Hematopoietic multipotent progenitor cell treated with erythropoietin and hydrocortisone succinate and interleukin-3 and kit ligand, for 6 days (in vitro differentiated cells): ENCODE measurements around the gene SMARCA4.
"Not testable (repeated sequence)": the region's sequence is repeated elsewhere in the genome, so short reads cannot be mapped to it uniquely, and the experiment has no call there.

ENCODE experiments used
- DNase-seq: peaks from one replicate; pipeline ENCODE4 v3.0.0-alpha.2; 2015

The SMARCA4 gene

DNA sequence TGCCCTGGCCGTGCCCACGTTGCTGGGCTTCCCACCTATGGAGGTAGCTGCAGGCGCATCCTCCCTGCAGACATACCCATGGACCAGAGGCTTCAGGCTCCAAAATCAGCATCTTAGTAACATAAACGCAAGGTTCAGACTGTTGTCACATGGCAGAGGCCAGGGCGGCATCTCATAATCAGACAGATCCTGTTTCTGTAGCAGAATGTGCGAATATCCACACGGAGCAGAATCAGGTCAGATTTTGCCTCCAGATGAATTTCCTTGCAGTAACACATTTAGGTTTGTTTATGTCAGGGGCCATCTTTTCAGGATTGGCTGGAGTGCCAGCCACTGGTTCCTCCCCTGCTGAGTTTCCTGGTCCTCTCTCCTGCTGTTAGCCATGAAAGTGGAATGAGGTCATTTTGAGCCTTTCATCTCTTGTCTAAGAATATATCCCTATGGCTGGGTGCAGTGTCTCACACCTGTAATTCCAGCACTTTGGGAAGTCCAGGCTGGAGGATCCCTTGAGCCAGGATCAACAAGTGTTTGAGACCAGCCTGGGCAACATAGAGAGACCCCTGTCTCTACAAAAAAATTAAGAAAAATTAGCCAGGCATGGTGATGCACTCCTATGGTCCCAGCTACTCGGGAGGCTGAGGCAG, 20.5 kb downstream of the SMARCA4 start:
- DNase-seq = no peak

DNA sequence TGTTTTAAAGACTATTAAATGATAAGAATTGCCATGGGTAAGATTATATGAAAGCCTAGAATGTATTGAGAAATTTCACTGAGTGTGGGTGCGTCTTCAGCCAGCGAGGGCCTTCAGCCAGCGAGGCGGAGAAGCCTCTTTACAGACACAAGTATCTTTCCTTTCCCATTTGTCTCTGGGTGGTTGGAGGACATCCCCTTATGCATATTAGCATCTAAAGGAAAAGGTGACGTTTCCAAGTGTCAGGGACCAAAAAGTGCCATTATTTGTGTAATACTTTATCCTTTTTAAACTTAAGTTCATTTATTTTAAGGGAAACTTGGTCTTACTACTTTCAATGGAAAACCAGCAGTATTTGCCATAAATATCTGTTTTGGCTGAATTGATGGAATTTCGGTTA, 22.2 kb downstream of the SMARCA4 start:
- no peak for DNase-seq

DNA sequence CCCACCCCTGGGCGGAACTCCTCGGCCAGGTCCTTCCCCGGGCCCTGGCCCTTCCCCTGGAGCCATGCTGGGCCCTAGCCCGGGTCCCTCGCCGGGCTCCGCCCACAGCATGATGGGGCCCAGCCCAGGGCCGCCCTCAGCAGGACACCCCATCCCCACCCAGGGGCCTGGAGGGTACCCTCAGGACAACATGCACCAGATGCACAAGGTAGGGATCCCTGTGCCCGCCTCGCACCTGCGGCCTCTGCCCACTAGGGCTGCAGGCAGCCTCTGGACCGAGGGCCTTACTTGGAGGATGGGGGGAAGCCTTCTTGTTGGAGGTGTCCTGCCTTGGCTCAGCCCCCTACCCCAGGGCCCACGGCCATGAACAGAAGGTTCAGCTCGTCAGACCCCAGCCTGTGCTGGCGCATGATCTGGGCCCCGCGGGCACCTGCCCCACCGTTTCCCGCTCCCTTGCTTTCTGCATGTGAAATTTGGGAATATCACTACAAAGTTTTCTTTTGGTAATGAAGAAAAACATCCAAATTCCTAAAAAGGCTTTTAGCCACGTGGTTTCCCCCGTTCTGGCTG, 23.4 kb downstream of the SMARCA4 start:
- no peak for DNase-seq

DNA sequence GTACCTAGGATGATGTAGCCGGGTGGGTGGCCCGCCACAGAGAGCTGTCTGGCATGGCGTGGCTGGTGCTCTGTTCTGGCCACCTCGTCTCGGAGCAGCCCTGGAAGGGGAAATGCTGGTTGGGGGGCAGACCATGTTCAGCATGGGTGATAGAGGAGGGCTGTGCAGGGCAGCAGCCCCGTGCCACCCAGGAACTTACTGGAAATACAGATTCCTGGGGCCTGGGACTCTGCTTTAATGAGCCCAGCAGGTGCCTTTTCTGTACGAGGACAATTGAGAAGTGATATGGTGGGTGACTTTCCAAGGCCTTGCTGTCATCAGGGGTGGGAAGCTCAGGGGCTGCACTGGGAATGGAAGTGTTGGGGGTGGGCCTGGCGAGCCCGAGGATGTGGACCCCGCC, 24.7 kb downstream of the SMARCA4 start:
- no peak for DNase-seq

DNA sequence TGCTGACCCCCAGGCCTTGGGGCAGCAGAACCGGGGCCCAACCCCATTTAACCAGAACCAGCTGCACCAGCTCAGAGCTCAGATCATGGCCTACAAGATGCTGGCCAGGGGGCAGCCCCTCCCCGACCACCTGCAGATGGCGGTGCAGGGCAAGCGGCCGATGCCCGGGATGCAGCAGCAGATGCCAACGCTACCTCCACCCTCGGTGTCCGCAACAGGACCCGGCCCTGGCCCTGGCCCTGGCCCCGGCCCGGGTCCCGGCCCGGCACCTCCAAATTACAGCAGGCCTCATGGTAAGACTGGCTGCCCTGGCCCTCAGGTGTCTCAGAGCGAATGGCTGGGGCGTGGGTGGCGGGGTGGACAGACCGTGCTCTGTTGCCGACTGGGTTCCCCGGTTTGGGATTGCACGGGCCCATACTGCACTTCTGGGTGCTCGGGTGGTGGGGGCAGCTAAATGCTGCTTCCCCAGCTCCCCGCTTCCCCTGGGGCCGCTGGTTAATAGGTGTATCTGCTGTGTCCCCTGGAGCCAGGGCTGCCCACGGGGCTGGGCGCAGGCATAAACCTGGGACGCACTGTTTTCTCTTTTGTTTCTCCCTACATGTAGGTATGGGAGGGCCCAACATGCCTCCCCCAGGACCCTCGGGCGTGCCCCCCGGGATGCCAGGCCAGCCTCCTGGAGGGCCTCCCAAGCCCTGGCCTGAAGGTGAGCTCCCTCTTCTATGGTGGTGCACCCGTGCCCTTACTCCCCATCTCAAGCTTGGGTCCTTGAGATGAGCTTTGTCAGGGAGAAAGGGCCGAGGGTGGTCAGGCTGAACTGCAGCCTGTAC, 25.7 kb downstream of the SMARCA4 start:
- no peak for DNase-seq

DNA sequence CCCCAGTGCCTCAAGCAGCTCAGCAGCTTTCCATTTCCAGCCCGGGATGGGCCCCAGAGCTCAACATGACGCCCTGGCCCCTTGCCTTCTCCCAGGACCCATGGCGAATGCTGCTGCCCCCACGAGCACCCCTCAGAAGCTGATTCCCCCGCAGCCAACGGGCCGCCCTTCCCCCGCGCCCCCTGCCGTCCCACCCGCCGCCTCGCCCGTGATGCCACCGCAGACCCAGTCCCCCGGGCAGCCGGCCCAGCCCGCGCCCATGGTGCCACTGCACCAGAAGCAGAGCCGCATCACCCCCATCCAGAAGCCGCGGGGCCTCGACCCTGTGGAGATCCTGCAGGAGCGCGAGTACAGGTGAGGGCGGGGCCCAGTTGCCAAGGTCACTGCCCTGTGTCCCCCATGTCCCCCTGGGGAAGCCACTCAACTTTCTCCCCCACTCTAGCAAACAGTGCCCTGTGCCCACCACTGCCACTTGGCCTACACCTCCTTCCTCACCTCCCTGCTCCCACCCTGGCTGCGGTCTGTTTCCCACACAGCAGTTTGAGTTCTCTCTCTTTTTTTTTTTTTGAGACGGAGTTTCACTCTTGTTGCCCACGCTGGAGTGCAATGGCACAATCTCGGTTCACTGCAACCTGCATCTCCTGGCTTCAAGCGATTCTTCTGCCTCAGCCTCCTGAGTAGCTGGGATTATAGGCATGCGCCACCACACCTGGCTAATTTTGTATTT, 26.9 kb downstream of the SMARCA4 start:
- DNase-seq = no peak

DNA sequence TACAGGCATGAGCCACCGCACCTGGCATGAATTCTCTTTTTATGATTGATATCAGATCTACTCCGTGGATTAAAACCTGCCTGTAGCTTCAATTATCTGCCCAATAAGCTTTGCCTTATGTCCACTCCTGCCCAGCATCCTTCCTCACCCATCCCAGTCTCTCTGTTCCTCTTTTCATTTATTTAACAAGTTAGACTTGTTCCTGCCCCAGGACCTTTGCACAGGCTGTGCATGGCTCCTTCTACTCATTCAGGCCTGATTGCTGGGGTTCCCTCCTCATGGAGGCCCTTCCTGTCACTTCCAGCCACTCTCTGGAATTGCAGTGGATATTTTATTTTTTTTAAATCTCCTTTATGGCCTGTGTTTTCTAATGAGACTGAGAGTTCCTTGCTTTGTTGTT, 27.6 kb downstream of the SMARCA4 start:
- DNase-seq = no peak

DNA sequence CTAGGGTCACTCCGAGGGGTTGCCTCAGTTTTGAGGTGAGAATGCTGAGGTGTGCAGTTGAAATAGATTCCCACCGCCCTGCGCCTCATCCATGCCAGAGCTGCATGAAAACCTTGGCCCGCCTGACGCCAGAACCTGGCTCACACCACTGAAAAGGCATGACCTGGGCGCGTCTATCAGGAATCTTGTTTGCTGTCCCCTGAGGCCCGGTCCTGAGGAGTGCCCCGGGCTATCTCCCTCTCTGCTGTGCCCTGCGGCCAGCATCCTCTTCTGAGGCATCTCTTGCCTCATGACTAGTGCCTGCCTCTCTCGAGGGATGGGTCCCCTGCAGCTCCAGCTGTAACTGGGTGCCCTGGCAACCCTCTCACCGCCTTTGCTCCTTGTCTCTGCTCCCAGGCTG, 28.1 kb downstream of the SMARCA4 start:
- no peak for DNase-seq

DNA sequence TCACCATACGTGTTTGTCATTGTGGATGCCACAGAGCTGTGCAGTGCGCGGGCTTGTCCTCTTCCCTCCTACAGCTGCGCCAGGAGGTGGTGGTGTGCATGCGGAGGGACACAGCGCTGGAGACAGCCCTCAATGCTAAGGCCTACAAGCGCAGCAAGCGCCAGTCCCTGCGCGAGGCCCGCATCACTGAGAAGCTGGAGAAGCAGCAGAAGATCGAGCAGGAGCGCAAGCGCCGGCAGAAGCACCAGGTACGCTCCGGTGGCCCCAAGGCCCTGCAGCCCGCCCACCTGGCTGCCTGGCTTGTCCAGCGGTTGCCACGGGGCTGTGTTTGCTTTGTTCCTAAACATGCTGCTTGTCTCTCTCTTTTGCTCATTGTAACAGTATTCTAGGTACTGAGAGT, 30.2 kb downstream of the SMARCA4 start:
- no peak for DNase-seq

DNA sequence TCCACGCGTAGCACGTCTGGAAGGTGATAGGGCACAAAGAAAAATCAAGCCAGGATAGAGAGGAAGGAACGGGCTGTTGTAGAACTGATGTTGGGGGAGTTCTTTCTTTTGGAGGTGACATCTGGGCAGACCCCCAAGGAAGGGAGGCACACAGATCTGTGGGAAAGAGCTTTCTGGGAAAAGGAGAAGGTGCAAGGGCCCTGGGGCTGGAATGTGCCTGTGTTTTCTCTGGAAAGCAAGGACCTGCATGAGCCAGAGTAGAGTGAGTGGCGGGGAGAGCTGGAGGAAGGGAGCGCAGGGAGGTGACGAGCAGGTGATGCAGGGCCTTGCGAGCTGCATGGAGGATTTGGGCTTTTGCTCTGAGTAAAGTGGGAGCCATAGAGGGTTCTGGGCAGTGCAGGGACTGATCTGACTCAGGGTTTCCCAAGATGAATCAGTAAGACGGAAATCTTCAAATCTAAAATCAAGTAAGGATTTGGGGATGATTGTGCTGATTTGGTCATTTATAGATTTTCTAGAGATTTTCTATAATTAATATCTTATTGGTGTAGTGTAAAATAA, 30.8 kb downstream of the SMARCA4 start:
- DNase-seq = no peak

DNA sequence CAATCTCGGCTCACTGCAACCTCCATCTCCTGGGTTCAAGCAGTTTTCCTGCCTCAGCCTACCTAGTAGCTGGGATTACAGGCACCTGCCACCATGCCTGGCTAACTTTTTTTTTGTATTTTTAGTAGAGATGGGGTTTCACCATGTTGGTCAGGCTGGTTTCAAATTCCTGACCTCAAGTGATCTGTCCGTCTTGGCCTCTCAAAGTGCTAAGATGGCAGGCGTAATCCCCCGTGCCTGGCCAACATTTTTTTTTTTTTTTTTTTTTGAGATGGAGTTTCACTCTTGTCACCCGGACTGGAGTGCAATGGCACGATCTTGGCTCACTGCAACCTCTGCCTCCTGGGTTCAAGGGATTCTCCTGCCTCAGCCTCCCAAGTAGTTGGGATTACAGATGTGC, 31.3 kb downstream of the SMARCA4 start:
- DNase-seq = not testable (repeated sequence)

DNA sequence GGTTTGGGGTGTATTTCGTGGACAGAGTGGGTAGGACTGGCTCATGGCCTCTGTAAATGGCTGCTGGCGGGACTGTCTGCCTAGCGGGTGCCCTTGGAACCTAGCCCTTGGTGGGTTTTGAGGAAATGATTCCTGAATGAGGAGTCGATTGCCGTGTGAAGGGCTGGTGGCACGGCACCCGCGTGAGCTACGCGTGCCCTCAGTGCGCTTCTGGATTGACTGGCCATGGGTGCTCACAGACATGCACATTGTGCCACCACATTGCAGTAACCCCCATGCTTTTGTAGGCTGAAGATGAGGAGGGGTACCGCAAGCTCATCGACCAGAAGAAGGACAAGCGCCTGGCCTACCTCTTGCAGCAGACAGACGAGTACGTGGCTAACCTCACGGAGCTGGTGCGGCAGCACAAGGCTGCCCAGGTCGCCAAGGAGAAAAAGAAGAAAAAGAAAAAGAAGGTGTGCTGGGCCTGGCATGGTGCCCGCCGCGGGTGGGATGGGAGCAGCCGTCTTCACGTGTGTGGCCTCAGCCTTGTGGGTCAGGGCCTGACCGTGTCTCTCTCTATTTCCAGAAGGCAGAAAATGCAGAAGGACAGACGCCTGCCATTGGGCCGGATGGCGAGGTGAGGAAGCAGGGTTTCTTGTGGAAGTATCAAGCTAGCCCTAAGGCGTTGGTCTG, 35.2 kb downstream of the SMARCA4 start:
- no peak for DNase-seq

DNA sequence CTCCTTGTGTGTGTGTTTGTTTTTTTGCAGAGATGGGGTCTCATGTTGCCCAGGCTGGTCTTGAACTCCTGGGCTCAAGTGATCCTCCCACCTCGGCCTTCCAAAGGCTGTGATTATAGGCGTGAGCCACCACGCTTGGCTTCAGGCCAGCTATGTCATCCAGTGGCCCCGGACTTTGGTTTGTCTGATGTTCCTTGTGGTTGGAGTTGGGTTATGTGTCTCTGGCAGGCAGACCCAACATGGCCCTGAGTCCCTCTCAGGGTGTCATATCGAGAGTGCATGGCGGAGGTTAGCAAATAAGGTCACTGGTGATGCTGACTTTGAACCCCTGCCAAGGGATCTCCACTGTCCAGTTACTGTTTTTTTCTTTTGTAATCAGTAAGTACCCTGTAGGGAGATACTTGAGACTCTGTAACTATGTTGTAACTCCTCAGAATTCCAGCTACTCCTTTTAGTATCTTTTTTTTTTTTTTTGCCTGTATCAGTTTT, 37.3 kb downstream of the SMARCA4 start:
- no peak for DNase-seq

DNA sequence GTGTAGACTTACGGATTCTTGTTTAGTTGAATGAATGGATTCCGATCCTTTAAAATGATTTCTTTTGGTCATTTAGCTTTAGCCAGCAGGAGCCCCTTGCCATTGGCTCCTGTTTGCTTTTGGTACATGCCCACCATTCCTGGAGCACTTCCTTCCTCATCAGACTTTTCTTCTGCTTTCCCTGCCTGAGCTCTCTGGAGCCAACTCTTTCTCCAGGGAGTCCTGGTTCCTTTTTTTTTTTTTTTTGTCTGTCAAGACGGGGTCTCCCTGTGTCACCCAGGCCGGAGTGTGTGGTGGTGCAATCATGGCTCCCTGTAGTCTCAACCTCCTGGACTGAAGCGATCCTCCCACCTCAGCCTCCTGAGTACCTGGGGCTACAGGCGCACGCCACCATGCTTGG, 37.8 kb downstream of the SMARCA4 start:
- no peak for DNase-seq

DNA sequence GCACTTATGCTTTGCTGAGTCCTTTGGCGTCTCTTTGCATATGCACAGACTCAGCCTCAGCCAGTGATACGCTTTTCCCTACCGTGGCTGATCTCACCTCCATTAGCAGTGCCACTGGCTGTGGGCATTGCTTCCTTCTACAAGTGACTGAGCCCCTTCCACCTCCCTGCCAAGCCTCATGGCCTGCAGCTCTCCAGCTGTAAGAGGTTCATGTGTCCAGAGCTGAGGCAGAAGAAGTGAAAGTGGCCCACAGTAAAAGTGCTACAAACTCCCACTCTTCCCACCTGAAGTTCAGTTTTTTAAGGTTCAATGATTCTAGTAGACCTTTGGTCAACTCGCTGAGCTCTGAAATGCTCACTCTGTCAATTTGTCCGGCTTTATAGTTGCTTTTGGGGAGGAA, 44.7 kb downstream of the SMARCA4 start:
- DNase-seq = no peak

DNA sequence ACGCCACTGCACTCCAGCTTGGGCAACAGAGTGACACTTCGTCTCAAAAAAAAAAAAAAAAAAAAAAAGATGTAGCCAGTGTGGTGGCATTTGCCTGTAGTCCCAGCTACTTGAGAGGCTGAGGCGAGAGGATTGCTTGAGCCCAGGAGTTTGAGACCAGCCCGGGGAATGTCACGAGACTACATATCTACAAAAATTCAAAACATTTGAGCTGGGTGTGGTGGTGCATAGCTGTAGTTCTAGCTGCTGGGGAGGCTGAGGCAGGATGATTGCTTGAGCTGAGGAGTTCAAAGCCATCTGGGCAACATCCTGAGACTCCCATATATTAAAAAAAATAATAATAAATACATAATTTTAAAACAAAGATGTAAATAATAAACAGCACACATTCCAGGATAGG, 46.6 kb downstream of the SMARCA4 start:
- DNase-seq = no peak

DNA sequence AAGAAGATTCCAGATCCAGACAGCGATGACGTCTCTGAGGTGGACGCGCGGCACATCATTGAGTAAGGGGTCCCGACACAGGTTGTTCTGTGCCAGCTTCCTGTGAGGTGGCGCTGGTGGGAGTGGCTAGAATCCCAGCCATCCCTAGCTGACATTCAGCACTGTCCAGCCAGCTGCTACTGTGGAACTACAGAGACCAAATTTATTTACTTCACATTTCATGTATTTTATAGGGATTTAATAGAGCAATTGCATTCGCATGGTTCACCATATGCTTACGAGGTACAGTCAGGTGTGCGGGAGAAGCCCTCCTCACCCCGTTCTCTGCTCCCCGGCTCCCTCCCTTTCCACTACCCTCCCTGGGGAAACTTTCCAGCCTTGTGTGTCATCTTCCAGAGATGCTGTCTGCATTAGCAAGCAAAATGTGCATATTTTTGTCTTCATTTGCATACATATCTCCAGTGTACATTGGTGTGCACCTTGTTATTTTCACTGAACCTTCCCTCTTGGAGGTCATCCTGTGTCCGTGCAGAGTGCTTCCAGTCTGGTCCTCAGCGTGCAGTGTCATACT, 47.2 kb downstream of the SMARCA4 start:
- no peak for DNase-seq

DNA sequence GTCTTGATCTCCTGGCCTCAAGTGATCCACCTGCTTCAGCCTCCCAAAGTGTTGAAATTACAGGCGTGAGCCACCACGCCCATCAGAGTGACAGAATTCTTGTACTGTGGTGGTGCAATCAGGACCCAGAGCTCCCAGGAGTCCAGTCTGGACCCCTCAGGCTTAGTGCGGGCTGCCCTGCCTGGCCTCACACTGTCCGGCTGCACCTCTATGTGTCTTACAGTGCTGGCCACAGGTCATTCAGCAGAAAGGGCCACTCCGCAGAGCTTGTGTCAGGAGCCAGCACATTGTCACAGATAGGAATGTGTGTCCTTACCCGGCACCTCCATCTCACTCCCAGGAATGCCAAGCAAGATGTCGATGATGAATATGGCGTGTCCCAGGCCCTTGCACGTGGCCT, 49.2 kb downstream of the SMARCA4 start:
- no peak for DNase-seq

DNA sequence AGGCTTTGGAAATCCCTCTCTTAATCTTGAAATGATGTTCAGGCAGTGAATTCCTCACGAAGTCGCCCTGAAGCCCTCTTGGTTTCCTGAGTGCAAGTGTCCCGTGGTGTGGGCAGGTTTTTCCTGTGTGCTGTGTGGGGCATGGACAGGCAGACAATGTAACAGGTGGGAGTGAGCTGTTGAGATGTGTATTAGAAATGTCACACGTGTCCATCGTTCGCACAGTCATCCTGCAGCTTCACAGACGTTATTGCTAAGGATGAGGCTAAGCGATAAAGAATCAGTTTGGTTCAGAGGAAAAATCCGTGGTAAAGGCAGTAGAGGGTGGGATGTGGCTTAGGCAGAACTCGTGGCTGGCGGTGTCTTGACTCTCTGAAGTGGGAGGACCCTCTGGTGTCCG, 51.7 kb downstream of the SMARCA4 start:
- no peak for DNase-seq

DNA sequence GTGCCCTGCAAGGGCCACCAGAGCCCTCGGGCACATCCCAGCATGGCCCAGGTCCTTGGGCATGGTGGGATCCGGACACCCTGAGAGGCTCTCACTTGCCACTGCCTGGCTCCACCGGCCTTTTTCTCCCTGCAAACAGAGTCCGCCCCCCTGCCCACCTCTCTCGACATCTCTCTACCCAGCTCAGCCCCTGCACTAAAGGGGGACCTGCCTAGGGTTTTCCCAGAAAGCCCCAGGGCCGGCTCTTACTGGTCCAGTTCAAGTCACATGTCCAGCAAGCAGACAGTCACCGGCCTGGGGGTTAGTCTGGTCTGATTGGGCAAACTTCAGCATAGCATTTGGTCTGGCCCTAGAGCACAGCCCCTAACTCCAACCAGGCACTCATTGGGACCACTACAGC, 52.9 kb downstream of the SMARCA4 start:
- DNase-seq = no peak

DNA sequence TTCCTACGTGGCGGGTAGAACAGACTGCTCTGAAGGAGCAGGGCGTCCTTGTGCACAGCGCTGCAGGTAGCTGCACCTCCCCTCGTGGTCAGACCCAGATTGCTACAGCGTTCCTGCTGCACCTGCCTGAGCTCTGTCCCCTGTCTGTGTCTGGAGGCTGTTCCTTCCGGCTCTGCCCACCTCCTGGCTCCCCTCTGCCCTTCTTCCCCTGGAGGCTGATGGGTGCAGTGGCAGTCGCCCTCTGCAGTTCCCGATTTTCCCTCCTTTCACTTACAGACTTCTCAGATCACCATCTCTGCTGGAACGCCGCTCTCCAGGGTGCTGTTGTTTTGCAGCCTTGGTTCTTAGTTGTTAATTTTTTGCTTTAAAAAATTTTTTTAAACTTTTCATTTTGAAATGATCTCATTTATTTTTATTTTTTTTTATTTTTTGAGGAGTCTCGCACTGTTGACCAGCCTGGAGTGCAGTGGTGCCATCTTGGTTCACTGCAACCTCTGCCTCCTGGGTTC, 53.6 kb downstream of the SMARCA4 start:
- DNase-seq = no peak

DNA sequence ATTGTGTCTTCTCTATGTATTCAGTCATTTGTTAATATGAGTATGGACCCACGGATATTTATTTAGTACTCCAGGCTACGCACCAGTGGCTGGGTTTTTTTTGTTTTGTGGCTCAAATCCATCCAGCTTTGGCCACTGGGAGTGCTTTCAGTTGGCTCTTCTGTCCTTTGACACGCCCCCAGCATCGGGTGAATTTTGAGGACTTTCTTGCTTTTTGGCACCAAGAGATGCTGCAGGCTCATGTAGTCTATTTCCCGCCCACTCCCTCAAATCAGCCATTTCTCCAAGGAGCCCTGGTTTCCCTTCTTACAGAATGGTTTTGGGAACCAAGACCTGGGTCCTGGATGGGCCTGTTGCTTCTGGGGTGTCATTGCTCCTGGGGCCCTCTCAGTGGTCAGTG, 55.8 kb downstream of the SMARCA4 start:
- DNase-seq = no peak
